ENCODE results near the gene IL5. TPM values are rescaled to one million over a fixed set of nuclear protein-coding genes. Genes with fewer than 3 reads are reported as not detected.

The IL5 gene
- total RNA-seq, 4 donors from 2014 or later: not detected

DNA sequence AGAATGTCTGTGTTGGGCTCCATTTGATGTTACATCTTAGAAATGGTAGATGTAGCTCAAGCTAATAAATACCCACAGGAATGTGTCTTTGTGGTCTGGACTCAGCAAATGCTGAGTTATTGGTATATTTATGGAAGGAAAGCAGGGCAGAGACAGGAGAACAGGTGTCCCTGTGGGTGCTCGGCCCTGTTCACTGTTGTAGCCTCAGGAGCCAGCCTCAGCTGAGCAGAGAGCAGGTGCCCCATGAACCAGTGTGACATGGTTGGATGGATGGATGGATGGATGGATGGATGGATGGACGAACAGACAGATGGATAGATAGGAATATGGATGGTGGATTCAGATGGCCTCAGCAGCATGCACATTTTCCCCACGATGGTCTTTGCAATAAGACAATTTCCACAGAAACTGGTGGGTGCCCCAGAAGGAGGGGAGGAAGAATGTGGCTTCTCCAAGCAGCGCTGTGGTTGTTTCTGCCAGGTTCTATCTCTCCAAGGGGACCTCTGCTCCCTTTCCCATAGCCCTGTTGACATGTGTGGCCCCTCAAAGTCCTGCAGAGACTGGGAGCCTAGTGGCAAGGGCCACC, 44.5 kb downstream of the IL5 start:
- no peak for TF ChIP-seq CTCF (IDR thresholded peaks at IDR 0.05; ENCODE audit: low read depth)

GRCh38 chr5:132498152-132498551, 45.2 kb downstream of the IL5 start:
- no peak for TF ChIP-seq CTCF (IDR thresholded peaks at IDR 0.05; ENCODE audit: low read depth)

DNA sequence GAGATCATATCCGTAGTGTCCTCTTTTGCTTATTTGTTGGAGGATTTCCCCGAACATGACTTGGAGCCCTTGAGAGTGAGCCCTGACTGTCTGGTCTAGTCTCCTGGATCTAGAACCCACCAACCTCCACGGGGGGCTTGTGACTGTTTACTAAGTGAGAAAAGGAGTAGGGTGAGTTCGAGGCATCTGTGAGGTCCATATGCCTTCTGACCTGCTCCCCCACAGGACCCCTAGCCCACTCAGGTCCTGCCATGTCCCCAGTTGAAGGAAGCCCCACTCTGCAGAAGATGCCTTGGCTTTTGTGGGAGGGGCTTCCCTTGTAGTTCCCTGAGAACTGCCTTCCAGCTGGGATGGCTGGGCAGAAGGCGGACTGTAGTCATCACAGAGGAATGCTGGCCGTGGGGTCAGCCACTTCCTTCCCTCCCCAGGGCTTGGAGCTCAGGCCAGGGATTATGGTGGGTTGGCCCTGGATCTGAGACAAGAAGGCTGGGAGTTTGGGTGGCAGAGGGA, 45.8 kb downstream of the IL5 start:
- TF ChIP-seq CTCF (IDR thresholded peaks at IDR 0.05; ENCODE audit: low read depth): no peak

- no peak for TF ChIP-seq CTCF (IDR thresholded peaks at IDR 0.05; ENCODE audit: low read depth)
Observed at GRCh38 chr5:132496631-132497487, 46.5 kb downstream of the IL5 start.

DNA sequence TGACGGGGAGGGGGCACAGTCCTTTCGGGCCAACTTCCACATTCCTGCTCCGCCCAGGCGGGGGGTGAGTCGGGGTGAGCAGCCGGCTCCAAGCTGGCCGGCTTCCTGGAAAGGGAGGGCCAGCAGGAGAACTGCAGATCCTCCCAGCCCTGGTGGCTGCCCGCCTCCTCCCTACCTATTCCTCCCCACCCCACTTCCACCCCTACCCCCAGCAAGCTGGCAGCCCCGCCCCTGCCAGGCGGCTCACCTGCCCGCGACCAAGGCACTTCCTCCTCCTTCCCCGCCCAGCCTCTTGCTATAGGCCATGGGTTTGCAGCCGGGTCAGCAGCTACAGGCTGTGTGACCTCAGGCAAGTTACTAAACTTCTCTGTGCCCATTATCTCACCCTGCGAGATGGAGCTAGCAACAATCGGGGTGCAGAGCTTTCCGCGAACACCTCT, 47.1 kb downstream of the IL5 start:
- TF ChIP-seq CTCF (IDR thresholded peaks at IDR 0.05; ENCODE audit: low read depth): no peak

DNA sequence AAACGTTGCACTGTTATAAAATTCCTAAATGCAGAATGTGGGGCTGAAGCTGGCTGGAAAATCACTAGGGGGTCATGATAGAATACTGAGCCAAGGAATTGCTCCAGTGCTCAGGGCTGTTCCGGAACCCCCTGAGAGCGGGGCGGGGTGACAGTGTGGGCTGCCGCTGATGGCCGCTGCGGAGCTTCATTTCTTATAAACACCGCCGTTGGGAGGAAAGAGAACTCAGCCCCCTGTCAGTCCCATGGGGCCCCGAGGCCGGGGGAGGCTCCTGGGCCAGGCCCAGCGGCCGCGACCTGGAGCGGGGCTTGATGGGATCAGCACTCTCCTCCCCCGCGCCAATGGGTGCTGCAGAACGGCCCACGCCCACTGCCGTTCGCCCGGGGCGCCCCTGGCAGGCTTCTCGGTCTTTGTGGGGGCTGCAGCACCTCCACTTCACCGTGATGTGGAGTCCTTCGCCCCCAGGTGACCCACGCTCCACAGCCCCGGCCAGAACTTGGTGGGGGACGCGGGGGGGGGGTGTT, 47.6 kb downstream of the IL5 start:
- no peak for TF ChIP-seq CTCF (IDR thresholded peaks at IDR 0.05; ENCODE audit: low read depth)

DNA sequence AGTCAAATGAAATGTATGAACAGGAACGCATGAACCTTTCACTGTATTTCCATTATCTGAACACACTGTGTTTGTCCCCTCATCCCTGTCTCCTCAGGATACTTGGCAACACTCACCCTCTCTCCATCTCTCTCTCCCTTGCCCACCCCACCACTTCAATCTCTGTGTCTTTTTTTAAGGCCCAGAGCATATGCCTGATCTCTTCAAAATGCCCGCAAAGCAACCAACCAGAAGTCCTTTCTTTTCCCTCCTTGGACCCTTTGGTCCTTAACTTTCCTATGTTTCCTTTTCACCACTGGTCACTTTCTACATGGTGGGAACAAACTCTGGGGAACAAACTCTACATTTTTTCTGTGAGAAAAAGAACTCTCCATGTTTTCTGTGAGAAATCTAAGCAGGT, 49.5 kb downstream of the IL5 start:
- no peak for TF ChIP-seq CTCF (IDR thresholded peaks at IDR 0.05; ENCODE audit: low read depth)
